PC-3 (cell line): Measurements from ENCODE around the gene MYO1A. TPM values are rescaled to one million over a fixed set of nuclear protein-coding genes. Genes with fewer than 3 reads are reported as not detected.
"Not testable (repeated sequence)": the region's sequence is repeated elsewhere in the genome, so short reads cannot be mapped to it uniquely, and the experiment has no call there.

ENCODE experiments used
- ATAC-seq: fragments of 200-7000 bp; cut with Tn5 transposase; 2 replicates; pipeline ENCODE4 v1.9.1; 2020; ENCODE audit warnings: mild to moderate bottlenecking, moderate library complexity
- BruUV-seq: library from RNA; stranded (reverse); fragments of 400-500 nt; replicated peaks from 2 replicates; lab custom pipeline; 2021; lab: Mats Ljungman, UMichigan
- CTCF ChIA-PET: fragments of 300-600 bp; sonication (Branson Sonifier 250); formaldehyde crosslinking; loops from one replicate; lab custom pipeline; 2022; ENCODE audit warnings: antibody characterized with exemption; lab: Charles Lee
- POLR2A ChIA-PET: fragments of 300-600 bp; sonication (Branson Sonifier 250); formaldehyde crosslinking; loops from one replicate; lab custom pipeline; 2022; ENCODE audit warnings: antibody characterized with exemption; ENCODE audit not compliant: unreplicated experiment; lab: Charles Lee
- DNase-seq: peaks from one replicate; pipeline ENCODE4 v3.0.0-alpha.2; 2015
- H2AFZ ChIP-seq: fragments of 300-600 bp; sonication (generic); 2 replicates; pipeline ENCODE4 v1.6.0; 2016; ENCODE audit warnings: antibody characterized with exemption, low read length
- H3F3A ChIP-seq: fragments of 300-600 bp; sonication (generic); one replicate; pipeline ENCODE4 v1.6.0; 2017; ENCODE audit warnings: antibody characterized with exemption, low read length, control low read depth, mild to moderate bottlenecking; ENCODE audit not compliant: unreplicated experiment
- H3K27ac ChIP-seq: fragments of 300-600 bp; sonication (generic); 2 replicates; pipeline ENCODE4 v1.5.1; 2016; ENCODE audit warnings: mild to moderate bottlenecking, low read length
- H3K27me3 ChIP-seq: fragments of 300-600 bp; sonication (generic); 2 replicates; pipeline ENCODE4 v1.6.1; 2016; ENCODE audit warnings: low read length, mixed read lengths
- H3K36me3 ChIP-seq: fragments of 300-600 bp; sonication (generic); 2 replicates; pipeline ENCODE4 v1.6.1; 2016; ENCODE audit warnings: low read depth, mixed run types, low read length, mixed read lengths
- H3K4me1 ChIP-seq: fragments of 300-600 bp; sonication (generic); 2 replicates; pipeline ENCODE4 v1.5.1; 2016; ENCODE audit warnings: low read length; ENCODE audit not compliant: insufficient read depth
- H3K4me2 ChIP-seq: fragments of 300-600 bp; sonication (generic); 2 replicates; pipeline ENCODE4 v1.6.0; 2016; ENCODE audit warnings: low read length
- H3K4me3 ChIP-seq: fragments of 300-600 bp; sonication (generic); 2 replicates; pipeline ENCODE4 v1.5.1; 2016; ENCODE audit warnings: mild to moderate bottlenecking, low read length, mixed read lengths
- H3K79me2 ChIP-seq: fragments of 300-600 bp; sonication (generic); 2 replicates; pipeline ENCODE4 v1.6.1; 2017; ENCODE audit warnings: low read length, mixed read lengths
- H3K9ac ChIP-seq: fragments of 300-600 bp; sonication (generic); 2 replicates; pipeline ENCODE4 v1.6.0; 2016; ENCODE audit warnings: mild to moderate bottlenecking, low read length
- H3K9me2 ChIP-seq: fragments of 300-600 bp; sonication (generic); replicated peaks from 2 replicates; pipeline ENCODE4 v1.6.1; 2016; ENCODE audit warnings: mixed run types, low read length, mixed read lengths
- H3K9me3 ChIP-seq: fragments of 300-600 bp; sonication (generic); 2 replicates; pipeline ENCODE4 v1.6.1; 2016; ENCODE audit warnings: low read length, mixed read lengths
- H4K20me1 ChIP-seq: fragments of 300-600 bp; sonication (generic); 2 replicates; pipeline ENCODE4 v1.6.1; 2016; ENCODE audit warnings: low read length, mixed read lengths
- EZH2 ChIP-seq: fragments of 300-600 bp; sonication (generic); IDR thresholded peaks from one replicate; pipeline ENCODE4 v1.6.1; 2017; ENCODE audit warnings: antibody characterized with exemption, mild to moderate bottlenecking, low read length; ENCODE audit not compliant: unreplicated experiment
- EZH2phosphoT487 ChIP-seq: fragments of 300-600 bp; sonication (generic); IDR thresholded peaks from 2 replicates; pipeline ENCODE4 v1.6.1; 2018; ENCODE audit warnings: mild to moderate bottlenecking, antibody characterized with exemption, low read length, borderline replicate concordance
- intact Hi-C: fragments of 100-400 bp; cut with micrococcal nuclease; formaldehyde crosslinking; loops from 2 replicates; pipeline ENCODE4 v1.9.0; 2023
- total RNA-seq: library from RNA; depleted of rRNA; stranded (reverse); fragments of >200 nt; gene quantifications from 2 replicates; pipeline ENCODE4 v1.2.3, GENCODE V29; 2014
- TF ChIP-seq, protein P1 (sequence below): fragments of 300-600 bp; sonication (generic); conservative IDR thresholded peaks from 2 replicates; pipeline ENCODE4 v1.5.1; 2017; ENCODE audit warnings: antibody characterized with exemption, low read depth, mild to moderate bottlenecking, low read length

MYO1A gene
- total RNA-seq, 1 experiment from 2014 or later, result not detected

GRCh38 chr12:56983386-56983785 is 66.5 kb downstream of the MYO1A start:
- Histone ChIP-seq H3F3A (no peaks in the 10 kb centered on the region), H3K9ac (no peak overlapping the region), H3K9me3 (no peaks in the 10 kb centered on the region), H3K4me2 (no peak overlapping the region), H3K79me2 (no peaks in the 10 kb centered on the region), H3K27me3 (no peaks in the 10 kb centered on the region), H3K4me1 (peaks cover 17% of the 10 kb centered on the region), H4K20me1 (no peaks in the 10 kb centered on the region), H3K36me3 (no peaks in the 10 kb centered on the region), H3K9me2 (no peaks in the 10 kb centered on the region), H3K27ac (no peak overlapping the region), H3K4me3 (no peak overlapping the region), H2AFZ (no peak overlapping the region)
- ChIA-PET POLR2A (no interaction called here), CTCF (no interaction called here)
- BruUV-seq, result no TSS peak
- intact Hi-C loops, result no loop called here
- no peak for DNase-seq
- ATAC-seq, result no peak
- TF ChIP-seq EZH2phosphoT487, result no peak
- TF ChIP-seq, protein P1, sequence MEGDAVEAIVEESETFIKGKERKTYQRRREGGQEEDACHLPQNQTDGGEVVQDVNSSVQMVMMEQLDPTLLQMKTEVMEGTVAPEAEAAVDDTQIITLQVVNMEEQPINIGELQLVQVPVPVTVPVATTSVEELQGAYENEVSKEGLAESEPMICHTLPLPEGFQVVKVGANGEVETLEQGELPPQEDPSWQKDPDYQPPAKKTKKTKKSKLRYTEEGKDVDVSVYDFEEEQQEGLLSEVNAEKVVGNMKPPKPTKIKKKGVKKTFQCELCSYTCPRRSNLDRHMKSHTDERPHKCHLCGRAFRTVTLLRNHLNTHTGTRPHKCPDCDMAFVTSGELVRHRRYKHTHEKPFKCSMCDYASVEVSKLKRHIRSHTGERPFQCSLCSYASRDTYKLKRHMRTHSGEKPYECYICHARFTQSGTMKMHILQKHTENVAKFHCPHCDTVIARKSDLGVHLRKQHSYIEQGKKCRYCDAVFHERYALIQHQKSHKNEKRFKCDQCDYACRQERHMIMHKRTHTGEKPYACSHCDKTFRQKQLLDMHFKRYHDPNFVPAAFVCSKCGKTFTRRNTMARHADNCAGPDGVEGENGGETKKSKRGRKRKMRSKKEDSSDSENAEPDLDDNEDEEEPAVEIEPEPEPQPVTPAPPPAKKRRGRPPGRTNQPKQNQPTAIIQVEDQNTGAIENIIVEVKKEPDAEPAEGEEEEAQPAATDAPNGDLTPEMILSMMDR, result no peak
- no peak for TF ChIP-seq EZH2

GRCh38 chr12:56982578-56983236 is 67.2 kb downstream of the MYO1A start:
- H3F3A ChIP-seq, H3K79me2 ChIP-seq, H4K20me1 ChIP-seq, H3K4me3 ChIP-seq, H3K4me2 ChIP-seq, H3K27ac ChIP-seq, H3K27me3 ChIP-seq, POLR2A ChIA-PET, intact Hi-C loops, H3K9me2 ChIP-seq, ATAC-seq, H3K36me3 ChIP-seq, BruUV-seq, CTCF ChIA-PET, H3K9ac ChIP-seq, H2AFZ ChIP-seq, H3K9me3 ChIP-seq, DNase-seq: not testable (repeated sequence)
- peaks cover 17% of the 10 kb centered on the region for H3K4me1 ChIP-seq

- no peak for ATAC-seq
- no peak for DNase-seq
- no peaks in the 10 kb centered on the region for H3F3A ChIP-seq
- no peaks in the 10 kb centered on the region for H3K36me3 ChIP-seq
- H3K4me3 ChIP-seq, result no peak overlapping the region
- no peaks in the 10 kb centered on the region for H3K9me3 ChIP-seq
- BruUV-seq, result no TSS peak
- H3K27me3 ChIP-seq, result no peaks in the 10 kb centered on the region
- no peak overlapping the region for H3K27ac ChIP-seq
- TF ChIP-seq EZH2 (no peak), EZH2phosphoT487 (no peak)
- TF ChIP-seq, protein P1, result no peak
- no peaks in the 10 kb centered on the region for H4K20me1 ChIP-seq
- H2AFZ ChIP-seq, result no peak overlapping the region
- ChIA-PET CTCF (no interaction called here), POLR2A (no interaction called here)
- no peak overlapping the region for H3K9ac ChIP-seq
- no peak overlapping the region for H3K4me2 ChIP-seq
- intact Hi-C loops, result no loop called here
- H3K79me2 ChIP-seq, result no peaks in the 10 kb centered on the region
- H3K9me2 ChIP-seq, result no peaks in the 10 kb centered on the region
- H3K4me1 ChIP-seq, result peaks cover 3% of the 10 kb centered on the region
These were observed 68.9 kb downstream of the MYO1A start for GRCh38 chr12:56980941-56981530.
